ENCODE measurements around the gene TOR1AIP2.

TOR1AIP2 gene

GRCh38 chr1:179888071-179888470 is 10.5 kb upstream of the TOR1AIP2 start:
- TF ChIP-seq, protein P1, sequence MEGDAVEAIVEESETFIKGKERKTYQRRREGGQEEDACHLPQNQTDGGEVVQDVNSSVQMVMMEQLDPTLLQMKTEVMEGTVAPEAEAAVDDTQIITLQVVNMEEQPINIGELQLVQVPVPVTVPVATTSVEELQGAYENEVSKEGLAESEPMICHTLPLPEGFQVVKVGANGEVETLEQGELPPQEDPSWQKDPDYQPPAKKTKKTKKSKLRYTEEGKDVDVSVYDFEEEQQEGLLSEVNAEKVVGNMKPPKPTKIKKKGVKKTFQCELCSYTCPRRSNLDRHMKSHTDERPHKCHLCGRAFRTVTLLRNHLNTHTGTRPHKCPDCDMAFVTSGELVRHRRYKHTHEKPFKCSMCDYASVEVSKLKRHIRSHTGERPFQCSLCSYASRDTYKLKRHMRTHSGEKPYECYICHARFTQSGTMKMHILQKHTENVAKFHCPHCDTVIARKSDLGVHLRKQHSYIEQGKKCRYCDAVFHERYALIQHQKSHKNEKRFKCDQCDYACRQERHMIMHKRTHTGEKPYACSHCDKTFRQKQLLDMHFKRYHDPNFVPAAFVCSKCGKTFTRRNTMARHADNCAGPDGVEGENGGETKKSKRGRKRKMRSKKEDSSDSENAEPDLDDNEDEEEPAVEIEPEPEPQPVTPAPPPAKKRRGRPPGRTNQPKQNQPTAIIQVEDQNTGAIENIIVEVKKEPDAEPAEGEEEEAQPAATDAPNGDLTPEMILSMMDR (conservative IDR thresholded peaks at IDR 0.05; ENCODE audit: low read depth, low read length) = no peak
- DNase-seq (ENCODE audit: low read depth) = no peak
- H3K4me3 ChIP-seq (ENCODE audit: low read depth, low read length) = no peak overlapping the region

- DNase-seq (ENCODE audit: low read depth) = no peak
- TF ChIP-seq, protein P1 (conservative IDR thresholded peaks at IDR 0.05; ENCODE audit: low read depth, low read length) = no peak
Measured at GRCh38 chr1:179883745-179884138, 6.1 kb upstream of the TOR1AIP2 start.

GRCh38 chr1:179883040-179883744 is 5.6 kb upstream of the TOR1AIP2 start:
- TF ChIP-seq, protein P1 (conservative IDR thresholded peaks at IDR 0.05; ENCODE audit: low read depth, low read length) = no peak
- H3K4me3 ChIP-seq (ENCODE audit: low read depth, low read length) = peak overlapping the region; percentile 90
- DNase-seq (ENCODE audit: low read depth) = peak; percentile 25

More at GRCh38 chr1:179883745-179884138, 6.1 kb upstream of the TOR1AIP2 start:
- peak overlapping the region; percentile 90 for H3K4me3 ChIP-seq (ENCODE audit: low read depth, low read length)

- peak; percentile 99 for DNase-seq (ENCODE audit: low read depth)
- TF ChIP-seq, protein P1 (conservative IDR thresholded peaks at IDR 0.05; ENCODE audit: low read depth, low read length) = peak; percentile 58
- peak within 1 kb of the TSS; percentile 90 for H3K4me3 ChIP-seq (ENCODE audit: low read depth, low read length)
Measured at GRCh38 chr1:179882253-179883039, 4.8 kb upstream of the TOR1AIP2 start, which contains the start of gene TOR1AIP1. Gene TOR1AIP1, plus strand, starts transcription at chr1:179882285. Its CDS starts 218 bp downstream, at chr1:179882503.

GRCh38 chr1:179881642-179882252 is 4.1 kb upstream of the TOR1AIP2 start:
- DNase-seq (ENCODE audit: low read depth) = peak; percentile 97
- H3K4me3 ChIP-seq (ENCODE audit: low read depth, low read length) = peak overlapping the region; percentile 90
- TF ChIP-seq, protein P1 (conservative IDR thresholded peaks at IDR 0.05; ENCODE audit: low read depth, low read length) = no peak

DNA sequence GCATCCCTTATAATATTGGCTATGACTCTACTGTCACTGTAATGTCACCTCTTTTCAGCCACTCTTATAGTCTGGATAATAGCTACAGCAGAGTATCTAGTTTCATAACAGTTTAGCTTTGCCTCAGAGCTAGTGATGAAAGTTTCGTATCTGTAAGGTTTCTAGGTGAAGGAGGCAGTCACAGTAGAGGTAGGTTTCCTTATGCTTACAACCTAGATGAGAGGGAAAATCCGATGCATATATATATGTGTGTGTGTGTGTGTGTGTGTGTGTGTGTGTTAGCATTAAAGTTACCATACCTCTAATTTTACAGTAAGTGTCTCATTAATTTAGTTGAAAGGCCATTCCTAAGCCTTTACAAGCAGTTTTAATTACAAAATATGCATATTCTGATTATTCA is 2.2 kb upstream of the TOR1AIP2 start:
- no peak overlapping the region for H3K4me3 ChIP-seq (ENCODE audit: low read depth, low read length)
- TF ChIP-seq, protein P1 (conservative IDR thresholded peaks at IDR 0.05; ENCODE audit: low read depth, low read length) = no peak
- no peak for DNase-seq (ENCODE audit: low read depth)

Measured in choroid plexus epithelial cell (primary cell).